HL-60/S4 treated with retinoic acid at 250 ng/mL for 4 days and 3 days (cell line): Measurements from ENCODE around the gene PDGFRB.

Experiments used
- in situ Hi-C: fragments of 300-500 bp; cut with MboI; formaldehyde crosslinking; loops from 2 replicates; pipeline ENCODE4 v1.7.0; 2022; ENCODE audit warnings: low sequenced_read_pairs

Gene PDGFRB

DNA sequence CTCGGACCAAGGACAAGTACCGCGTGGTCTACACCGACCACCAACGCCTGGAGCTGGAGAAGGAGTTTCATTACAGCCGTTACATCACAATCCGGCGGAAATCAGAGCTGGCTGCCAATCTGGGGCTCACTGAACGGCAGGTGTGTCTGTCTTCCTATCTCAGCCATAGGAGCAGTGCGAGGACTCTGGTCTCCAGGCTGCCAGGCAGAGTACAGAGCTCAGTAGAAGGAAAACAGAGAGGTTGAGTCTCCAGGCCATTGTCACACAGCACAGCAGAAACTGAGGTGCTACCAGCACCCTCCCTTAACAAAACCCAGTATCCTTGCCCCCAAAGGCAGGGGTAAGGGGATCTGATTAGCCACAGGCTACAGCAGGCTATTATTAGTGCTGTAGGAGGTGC, 27.1 kb upstream of the PDGFRB start:
- in situ Hi-C loops, result no loop called here

DNA sequence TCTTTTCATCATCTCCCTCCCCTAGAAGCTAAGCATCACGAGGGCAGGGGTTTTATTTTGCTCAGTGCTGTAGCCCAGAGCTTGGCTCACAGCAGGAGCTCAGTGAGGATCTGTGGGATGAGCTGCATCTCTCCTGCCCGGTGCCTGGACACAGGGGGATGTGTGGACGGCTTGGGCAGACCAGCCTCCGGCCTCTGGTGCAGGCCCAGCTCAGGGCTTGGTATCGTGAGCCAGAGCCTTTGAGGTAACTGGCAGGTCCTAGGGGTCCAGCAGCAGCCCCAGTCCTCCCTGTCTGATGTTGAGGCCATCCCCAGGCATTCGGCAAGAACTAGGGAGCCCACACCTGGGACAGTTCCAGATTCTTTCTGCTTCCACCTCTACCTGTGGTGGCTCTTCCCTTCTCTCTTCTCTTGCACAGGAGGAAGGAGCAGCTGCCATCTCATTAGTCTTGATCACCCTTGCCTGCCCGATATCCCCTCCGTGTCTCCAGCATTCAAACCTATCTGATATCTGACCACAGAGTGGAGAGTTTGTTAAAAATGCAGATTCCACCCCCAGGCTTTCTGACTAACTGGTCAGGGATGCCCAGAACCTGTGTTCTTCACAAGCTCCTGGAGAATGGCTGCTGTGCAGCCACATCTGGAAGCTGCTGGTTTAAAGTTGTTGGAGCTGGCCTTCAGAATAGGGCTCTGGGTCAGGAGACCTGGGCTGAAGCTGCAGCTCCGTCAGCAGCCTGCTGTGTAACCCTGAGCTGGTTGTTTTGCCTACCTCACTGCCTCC, 26.3 kb upstream of the PDGFRB start:
- in situ Hi-C loops, result no loop called here

- in situ Hi-C loops, result no loop called here
These were observed 25.4 kb upstream of the PDGFRB start for GRCh38 chr5:150181027-150181426.

DNA sequence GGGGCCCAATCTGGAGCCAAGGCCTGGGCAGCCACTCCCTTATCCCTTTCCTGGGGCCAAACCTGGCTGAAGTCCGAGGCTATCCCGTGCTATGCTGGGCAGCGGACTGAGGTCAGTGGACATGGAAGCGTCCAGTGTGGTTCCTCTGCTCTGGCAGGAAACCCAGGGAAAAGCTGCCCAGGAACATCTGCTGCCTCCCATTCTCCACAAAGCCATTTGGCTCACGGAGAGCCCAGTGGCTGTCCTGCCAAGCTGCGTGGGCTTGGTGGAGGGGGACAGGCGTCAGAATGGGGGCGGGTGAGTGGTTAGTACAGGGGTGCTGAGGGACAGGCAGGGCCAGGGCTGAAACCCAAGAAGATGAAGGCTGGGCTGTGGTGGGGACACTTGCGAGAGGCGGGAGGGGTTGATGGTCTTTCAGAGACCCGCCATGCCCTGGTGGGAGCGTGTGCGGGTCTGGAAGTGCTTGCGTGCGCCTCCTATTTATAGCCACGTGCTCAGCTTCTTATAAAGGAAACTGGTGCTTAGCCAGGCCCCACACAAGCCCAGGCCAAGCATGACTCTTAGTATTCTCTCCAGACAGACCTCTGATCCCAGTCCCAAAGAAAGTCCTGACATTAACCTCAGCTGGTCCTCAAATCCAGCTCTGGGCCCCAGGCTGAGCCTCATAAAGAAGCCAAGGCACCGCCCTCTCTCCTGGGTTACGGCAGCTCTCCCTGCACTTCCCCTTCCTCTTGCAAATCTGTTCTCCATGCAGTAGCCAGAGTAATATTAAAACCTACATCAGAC, 24.8 kb upstream of the PDGFRB start:
- in situ Hi-C loops, result no loop called here

DNA sequence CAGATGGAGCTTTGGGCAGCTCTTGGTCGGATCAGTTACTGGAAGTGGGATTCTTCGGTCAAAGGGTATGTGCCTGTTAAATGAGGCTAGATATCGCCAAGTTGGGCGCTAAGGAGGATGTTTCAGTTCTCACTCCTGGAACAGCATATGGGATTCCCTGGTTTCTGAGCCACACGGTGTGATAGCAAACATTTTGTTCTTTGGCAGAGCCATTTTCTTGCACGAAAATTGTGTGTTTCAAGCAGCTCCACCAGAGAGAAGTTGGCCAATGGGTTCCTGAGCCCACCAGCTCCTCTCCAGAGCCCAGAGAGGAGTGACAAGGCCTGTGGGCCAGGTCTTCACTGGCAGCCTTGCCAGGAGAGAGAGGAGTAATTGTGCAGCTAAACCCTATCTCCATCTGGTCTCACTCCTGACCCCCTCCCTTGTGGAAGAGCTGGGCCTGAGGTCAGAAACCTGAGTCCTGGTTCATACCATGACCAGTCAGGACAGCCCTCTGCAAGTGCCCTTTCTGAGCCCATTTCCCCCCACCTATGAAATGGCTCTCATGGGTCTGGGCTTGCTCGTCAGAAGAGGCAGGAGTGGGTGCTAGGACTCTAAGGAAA, 23.5 kb upstream of the PDGFRB start:
- in situ Hi-C loops, result no loop called here

DNA sequence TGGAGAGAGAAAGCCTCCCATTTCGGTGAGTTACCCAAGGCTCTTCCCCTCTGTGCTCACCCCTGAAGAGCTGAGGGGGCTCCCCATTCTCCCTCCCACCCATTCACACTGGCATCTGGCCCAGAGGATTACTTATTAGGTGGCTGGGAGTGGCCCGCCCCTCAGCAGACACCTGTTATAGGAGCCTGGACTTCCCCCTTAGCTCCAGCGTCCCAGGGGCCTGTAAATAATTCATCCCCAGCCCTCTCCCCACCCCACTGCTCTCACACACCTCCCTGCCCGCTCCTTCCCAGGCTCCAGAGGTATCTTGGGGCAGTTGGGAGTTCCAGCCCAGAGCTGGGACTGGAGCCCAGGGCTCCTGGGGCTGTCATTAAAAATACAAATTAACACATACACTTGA, 22.6 kb upstream of the PDGFRB start:
- in situ Hi-C loops, result no loop called here

DNA sequence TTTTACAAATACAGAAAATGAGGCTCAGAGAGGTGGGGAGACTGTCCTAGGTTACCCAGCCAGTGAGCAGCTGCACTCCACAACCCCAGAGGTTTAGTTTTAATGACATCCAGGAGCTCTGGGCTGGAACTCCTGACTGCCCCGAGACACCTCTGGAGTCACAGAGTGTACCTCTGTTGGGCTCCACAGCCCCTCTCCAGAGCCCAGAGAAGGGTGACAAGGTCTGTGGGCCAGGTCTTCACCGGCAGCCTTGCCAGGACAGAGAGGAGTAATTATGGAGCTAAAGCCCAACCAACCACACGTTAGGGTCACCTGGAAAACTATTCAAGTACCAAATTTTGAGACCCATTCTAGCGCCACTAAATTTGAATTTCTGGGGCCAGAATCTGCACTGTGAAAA, 22.1 kb upstream of the PDGFRB start:
- in situ Hi-C loops, result no loop called here

GRCh38 chr5:150176745-150177477, 21.3 kb upstream of the PDGFRB start:
- in situ Hi-C loops, result no loop called here

GRCh38 chr5:150175536-150175935, 19.9 kb upstream of the PDGFRB start:
- in situ Hi-C loops, result no loop called here

DNA sequence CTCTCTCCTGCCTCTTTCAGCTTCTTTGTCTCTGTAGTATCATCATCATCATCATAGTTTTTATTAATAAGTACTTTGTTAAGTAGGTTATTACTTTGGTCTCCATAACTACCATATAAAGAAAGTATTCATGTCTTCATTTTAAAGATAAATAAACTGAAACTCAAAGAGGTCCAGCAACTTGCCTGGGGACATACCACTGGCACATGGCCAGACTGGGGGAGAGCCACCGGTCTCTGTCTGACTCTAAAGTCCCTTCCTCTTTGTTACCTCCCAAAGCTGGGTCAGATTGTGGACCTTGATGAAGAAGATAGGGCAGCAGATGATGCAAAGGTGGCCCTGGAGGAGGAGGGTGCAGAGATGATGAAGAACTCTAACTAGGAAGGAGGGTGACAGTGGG, 19.4 kb upstream of the PDGFRB start:
- in situ Hi-C loops, result no loop called here

- in situ Hi-C loops, result no loop called here
These were observed 18.6 kb upstream of the PDGFRB start for GRCh38 chr5:150174285-150174684.

DNA sequence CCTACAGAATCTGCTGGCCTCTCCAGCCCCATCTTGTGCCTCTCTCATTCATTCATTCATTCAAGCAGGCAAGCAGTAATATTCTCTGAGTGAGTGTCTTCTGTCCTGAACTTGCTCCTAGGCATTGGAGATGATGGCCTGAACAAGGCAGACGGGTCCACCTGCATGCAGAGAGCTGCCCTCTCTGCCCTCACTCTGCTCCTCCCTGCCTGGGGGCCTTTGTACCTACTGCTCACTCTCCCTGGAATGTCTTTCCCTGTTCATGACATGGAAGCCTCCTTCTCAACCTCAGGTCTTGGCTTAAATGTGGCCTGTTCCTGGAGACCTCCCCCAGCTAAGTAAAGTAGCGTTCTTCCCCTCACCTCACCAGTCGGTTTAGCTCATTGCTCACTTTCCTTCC, 17.5 kb upstream of the PDGFRB start:
- in situ Hi-C loops, result no loop called here

DNA sequence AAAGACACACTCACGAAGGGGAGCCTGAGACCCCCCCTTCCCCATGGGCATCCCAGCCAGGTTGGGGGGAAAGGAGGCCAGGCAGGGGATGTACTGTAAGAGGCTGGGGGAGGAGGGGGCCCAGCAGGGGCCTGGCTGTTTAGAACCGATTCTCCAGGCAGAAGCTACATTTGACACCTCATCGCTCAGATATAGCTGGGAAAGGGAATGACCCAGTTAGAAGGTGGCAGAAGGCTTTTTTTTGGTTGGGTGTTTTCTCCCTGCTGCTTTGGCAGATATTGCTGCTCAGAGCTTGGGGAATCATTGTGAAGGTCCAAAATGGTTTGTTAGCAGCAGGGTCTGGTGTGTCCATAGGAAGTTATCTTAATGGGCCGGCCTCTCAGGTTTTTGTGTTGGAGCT, 16.9 kb upstream of the PDGFRB start:
- in situ Hi-C loops, result no loop called here

DNA sequence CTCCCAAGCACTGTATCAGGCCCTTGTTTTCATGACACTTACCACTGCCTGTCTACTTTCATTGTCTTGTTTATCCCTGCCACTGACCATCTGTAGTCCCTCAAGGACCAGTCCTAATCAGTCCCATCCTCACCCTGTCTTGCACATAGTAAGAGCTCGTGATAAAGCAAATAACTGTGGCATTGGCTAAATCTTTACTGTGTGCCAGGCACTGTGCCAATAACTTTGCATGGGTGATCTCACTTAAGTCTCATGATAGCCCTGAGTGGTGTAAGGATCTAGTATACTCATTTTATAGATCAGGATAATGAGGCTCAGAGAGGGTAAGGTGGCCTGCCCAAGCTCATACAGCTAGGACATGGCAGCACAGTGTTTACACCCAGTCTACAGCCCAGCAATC, 16.5 kb upstream of the PDGFRB start:
- in situ Hi-C loops, result no loop called here

DNA sequence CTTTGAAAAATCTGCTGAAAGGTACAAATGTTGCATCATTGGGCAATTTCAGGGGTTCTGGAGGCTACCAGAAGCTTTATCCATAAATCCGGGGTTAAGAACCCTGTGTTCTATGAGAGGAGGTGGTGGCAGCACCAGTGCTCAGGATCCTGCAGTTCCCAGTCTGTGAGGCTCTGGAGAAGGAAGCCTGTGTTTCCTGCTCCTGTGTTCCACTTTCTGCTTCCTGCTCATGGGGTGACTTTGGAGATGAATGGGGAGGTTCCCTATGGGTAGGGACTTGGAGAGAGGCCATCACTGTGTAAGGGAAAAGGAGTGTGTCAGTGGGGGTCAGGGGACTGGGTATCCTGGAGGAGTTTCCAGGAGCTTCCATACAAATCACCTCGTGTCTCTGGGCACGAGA, 13.2 kb upstream of the PDGFRB start:
- in situ Hi-C loops, result no loop called here

DNA sequence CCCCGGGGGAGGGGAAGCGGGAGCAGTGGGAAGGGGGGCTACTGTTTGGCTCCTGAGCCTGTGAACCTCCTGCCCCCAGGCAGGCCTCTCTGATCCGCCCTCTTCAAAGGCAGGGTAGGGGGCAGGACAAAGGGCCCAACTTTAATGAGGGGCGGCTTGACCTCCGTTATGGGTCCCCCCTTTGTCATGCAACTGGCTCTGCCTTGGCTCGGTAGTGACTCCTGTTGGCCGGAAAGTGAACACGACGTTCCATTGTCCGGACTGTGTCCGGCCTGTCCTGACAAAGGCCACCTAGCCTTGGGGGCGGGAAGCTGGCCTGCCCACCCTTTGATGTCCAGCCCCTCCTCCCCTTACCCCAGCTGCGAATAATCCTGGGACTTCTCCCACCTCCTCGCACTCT, 12.3 kb upstream of the PDGFRB start:
- in situ Hi-C loops, result no loop called here

DNA sequence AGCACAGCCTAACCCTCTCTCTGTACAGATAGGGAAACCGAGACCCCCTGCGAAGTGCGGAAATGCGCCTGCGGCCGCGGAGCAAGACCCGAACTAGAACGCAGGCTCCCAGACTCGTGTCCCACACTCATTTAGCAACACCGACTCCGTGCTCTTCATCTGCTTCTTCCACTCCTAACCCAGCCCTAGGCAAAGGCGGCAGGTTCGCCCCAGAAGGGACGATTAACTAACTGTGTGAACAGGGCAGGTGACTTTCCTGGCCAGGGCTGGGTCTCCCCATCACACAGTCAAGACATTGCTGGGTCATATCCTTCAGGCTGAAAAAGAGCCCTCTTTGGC, 11.8 kb upstream of the PDGFRB start:
- in situ Hi-C loops, result no loop called here

DNA sequence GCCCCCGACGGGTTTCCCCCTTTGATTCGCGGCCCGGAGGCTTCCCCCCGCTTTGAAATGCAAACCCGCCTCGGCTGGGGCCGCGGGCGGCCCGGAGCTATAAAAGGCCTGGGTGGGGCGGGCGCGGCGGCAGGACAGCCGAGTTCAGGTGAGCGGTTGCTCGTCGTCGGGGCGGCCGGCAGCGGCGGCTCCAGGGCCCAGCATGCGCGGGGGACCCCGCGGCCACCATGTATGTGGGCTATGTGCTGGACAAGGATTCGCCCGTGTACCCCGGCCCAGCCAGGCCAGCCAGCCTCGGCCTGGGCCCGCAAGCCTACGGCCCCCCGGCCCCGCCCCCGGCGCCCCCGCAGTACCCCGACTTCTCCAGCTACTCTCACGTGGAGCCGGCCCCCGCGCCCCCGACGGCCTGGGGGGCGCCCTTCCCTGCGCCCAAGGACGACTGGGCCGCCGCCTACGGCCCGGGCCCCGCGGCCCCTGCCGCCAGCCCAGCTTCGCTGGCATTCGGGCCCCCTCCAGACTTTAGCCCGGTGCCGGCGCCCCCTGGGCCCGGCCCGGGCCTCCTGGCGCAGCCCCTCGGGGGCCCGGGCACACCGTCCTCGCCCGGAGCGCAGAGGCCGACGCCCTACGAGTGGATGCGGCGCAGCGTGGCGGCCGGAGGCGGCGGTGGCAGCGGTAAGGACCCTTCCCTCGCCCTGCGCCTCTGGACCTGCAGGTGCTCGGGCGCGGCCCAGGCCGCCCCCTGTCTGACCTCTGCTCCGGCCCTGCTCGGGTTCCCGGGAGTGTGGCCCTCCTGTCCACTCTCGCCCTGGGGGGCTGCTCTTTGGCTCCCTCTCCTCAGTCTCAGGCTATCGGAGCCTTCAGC, 11.2 kb upstream of the PDGFRB start, which contains the start of gene CDX1:
Gene CDX1 (plus strand): TSS at position 129 of the 862 bp plus-strand sequence. CDS start 99 bp downstream, at position 228.
- in situ Hi-C loops, result no loop called here

- in situ Hi-C loops, result no loop called here
These were observed 10.5 kb upstream of the PDGFRB start for GRCh38 chr5:150166037-150166649.
